Ramos (cell line): ENCODE measurements around the gene PAPOLG.

Experiments
- in situ Hi-C: fragments of 300-500 bp; cut with MboI; formaldehyde crosslinking; loops from one replicate; pipeline ENCODE4 v1.14.3; 2022; ENCODE audit warnings: low sequenced_read_pairs; ENCODE audit not compliant: unreplicated experiment

PAPOLG gene

GRCh38 chr2:60821587-60822302 is 65.7 kb downstream of the PAPOLG start:
- in situ Hi-C loops: no loop called here

GRCh38 chr2:60822987-60823386 is 66.9 kb downstream of the PAPOLG start:
- in situ Hi-C loops: no loop called here

- in situ Hi-C loops: no loop called here
Observed at GRCh38 chr2:60823694-60824305, 67.7 kb downstream of the PAPOLG start.

GRCh38 chr2:60825666-60826065 is 69.6 kb downstream of the PAPOLG start:
- in situ Hi-C loops: loop anchor here (25.0 kb wide), 2 partner anchors 463 to 612 kb away; no protein-coding TSS in a partner anchor

GRCh38 chr2:60826111-60826510 is 70.0 kb downstream of the PAPOLG start:
- in situ Hi-C loops: loop anchor here (25.0 kb wide), 2 partner anchors 464 to 611 kb away; no protein-coding TSS in a partner anchor

GRCh38 chr2:60826860-60827259 is 70.8 kb downstream of the PAPOLG start:
- in situ Hi-C loops: loop anchor here (25.0 kb wide), 2 partner anchors 465 to 610 kb away; no protein-coding TSS in a partner anchor

- in situ Hi-C loops: loop anchor here (25.0 kb wide), 2 partner anchors 465 to 610 kb away; no protein-coding TSS in a partner anchor
Observed at GRCh38 chr2:60827369-60827768, 71.3 kb downstream of the PAPOLG start.

- in situ Hi-C loops: loop anchor here (25.0 kb wide), 2 partner anchors 469 to 606 kb away; no protein-coding TSS in a partner anchor
Observed at GRCh38 chr2:60830991-60831390, 74.9 kb downstream of the PAPOLG start.

GRCh38 chr2:60831921-60832320 is 75.9 kb downstream of the PAPOLG start:
- in situ Hi-C loops: loop anchor here (25.0 kb wide), 2 partner anchors 470 to 605 kb away; no protein-coding TSS in a partner anchor

- in situ Hi-C loops: loop anchor here (25.0 kb wide), 2 partner anchors 470 to 605 kb away; no protein-coding TSS in a partner anchor
Observed at GRCh38 chr2:60832621-60833020, 76.6 kb downstream of the PAPOLG start.

- in situ Hi-C loops: loop anchor here (25.0 kb wide), 2 partner anchors 472 to 603 kb away; no protein-coding TSS in a partner anchor
Observed at GRCh38 chr2:60834270-60834717, 78.2 kb downstream of the PAPOLG start.

- in situ Hi-C loops: loop anchor here (25.0 kb wide), 2 partner anchors 474 to 601 kb away; no protein-coding TSS in a partner anchor
Observed at GRCh38 chr2:60836491-60836890, 80.4 kb downstream of the PAPOLG start.

- in situ Hi-C loops: loop anchor here (25.0 kb wide), 2 partner anchors 475 to 600 kb away; no protein-coding TSS in a partner anchor
Observed at GRCh38 chr2:60837123-60837522, 81.1 kb downstream of the PAPOLG start.

- in situ Hi-C loops: loop anchor here (25.0 kb wide), 2 partner anchors 476 to 599 kb away; no protein-coding TSS in a partner anchor
Observed at GRCh38 chr2:60838481-60838880, 82.4 kb downstream of the PAPOLG start.

GRCh38 chr2:60839126-60839813 is 83.2 kb downstream of the PAPOLG start:
- in situ Hi-C loops: loop anchor here (25.0 kb wide), 2 partner anchors 477 to 598 kb away; no protein-coding TSS in a partner anchor

GRCh38 chr2:60840880-60841279 is 84.8 kb downstream of the PAPOLG start:
- in situ Hi-C loops: loop anchor here (25.0 kb wide), 2 partner anchors 479 to 596 kb away; no protein-coding TSS in a partner anchor

- in situ Hi-C loops: loop anchor here (25.0 kb wide), 2 partner anchors 481 to 594 kb away; no protein-coding TSS in a partner anchor
Observed at GRCh38 chr2:60843006-60843405, 86.9 kb downstream of the PAPOLG start.

GRCh38 chr2:60844105-60844504 is 88.0 kb downstream of the PAPOLG start:
- in situ Hi-C loops: loop anchor here (25.0 kb wide), 2 partner anchors 482 to 593 kb away; no protein-coding TSS in a partner anchor

- in situ Hi-C loops: loop anchor here (25.0 kb wide), 2 partner anchors 486 to 589 kb away; no protein-coding TSS in a partner anchor
Observed at GRCh38 chr2:60847854-60848253, 91.8 kb downstream of the PAPOLG start.
